ENCODE measurements around the gene KRT34. TPM values are rescaled to one million over a fixed set of nuclear protein-coding genes. Genes with fewer than 3 reads are reported as not detected.
A peak's percentile ranks its signal among the peaks of the same experiment; 100 is the strongest.
"Not testable (repeated sequence)": the region's sequence is repeated elsewhere in the genome, so short reads cannot be mapped to it uniquely, and the experiment has no call there.

KRT34 gene
- total RNA-seq, 2 experiments from 2014 or later, result not detected

- ATAC-seq; H3K27ac Mint-ChIP-seq; CTCF ChIA-PET; H3K4me3 Mint-ChIP-seq; H3K27me3 Mint-ChIP-seq; DNase-seq; H3K4me1 Mint-ChIP-seq; H3K9me3 Mint-ChIP-seq (ENCODE audit: low read depth): not testable (repeated sequence)
- H3K36me3 Mint-ChIP-seq, result peaks cover 18% of the 10 kb centered on the region
Measured at GRCh38 chr17:41346421-41346820, 35.7 kb downstream of the KRT34 start.

- no peak overlapping the region for H3K4me3 Mint-ChIP-seq
- CTCF ChIA-PET, result no interaction called here
- peaks cover 18% of the 10 kb centered on the region for H3K36me3 Mint-ChIP-seq
- H3K27me3 Mint-ChIP-seq, result peaks cover 3% of the 10 kb centered on the region
- ATAC-seq, result no peak
- peaks cover 13% of the 10 kb centered on the region for H3K4me1 Mint-ChIP-seq
- peaks cover 8% of the 10 kb centered on the region for H3K9me3 Mint-ChIP-seq (ENCODE audit: low read depth)
- no peak overlapping the region for H3K27ac Mint-ChIP-seq
- DNase-seq, result peak; percentile 23
Measured at GRCh38 chr17:41345992-41346391, 36.1 kb downstream of the KRT34 start.

GRCh38 chr17:41343029-41343428 is 39.1 kb downstream of the KRT34 start:
- peaks cover 38% of the 10 kb centered on the region for H3K4me1 Mint-ChIP-seq
- H3K27ac Mint-ChIP-seq, result no peak overlapping the region
- DNase-seq, result peak; percentile 8
- CTCF ChIA-PET, result no interaction called here
- peaks cover 5% of the 10 kb centered on the region for H3K27me3 Mint-ChIP-seq
- ATAC-seq, result no peak
- H3K4me3 Mint-ChIP-seq, result no peak overlapping the region
- peaks cover 8% of the 10 kb centered on the region for H3K9me3 Mint-ChIP-seq (ENCODE audit: low read depth)
- H3K36me3 Mint-ChIP-seq, result peaks cover 18% of the 10 kb centered on the region

- DNase-seq, result peak; percentile 78
- ATAC-seq, result peak; percentile 71
- H3K4me1 Mint-ChIP-seq, result peaks cover 40% of the 10 kb centered on the region
- H3K4me3 Mint-ChIP-seq, result peak overlapping the region; percentile 21
- H3K27ac Mint-ChIP-seq, result peak overlapping the region; percentile 78
- H3K9me3 Mint-ChIP-seq (ENCODE audit: low read depth), result peaks cover 8% of the 10 kb centered on the region
- CTCF ChIA-PET, result interaction anchor here (1.0 to 2.6 kb wide), 3 partner anchors 208 to 324 kb away, joined by 3 to 10 read pairs (median 3); no protein-coding TSS in a partner anchor
- H3K36me3 Mint-ChIP-seq, result peaks cover 18% of the 10 kb centered on the region
- H3K27me3 Mint-ChIP-seq, result peaks cover 2% of the 10 kb centered on the region
Measured at GRCh38 chr17:41340934-41341861, 40.9 kb downstream of the KRT34 start.

- H3K27me3 Mint-ChIP-seq, result peaks cover 2% of the 10 kb centered on the region
- H3K9me3 Mint-ChIP-seq (ENCODE audit: low read depth), result peaks cover 8% of the 10 kb centered on the region
- peaks cover 18% of the 10 kb centered on the region for H3K36me3 Mint-ChIP-seq
- H3K27ac Mint-ChIP-seq, result peak overlapping the region; percentile 78
- H3K4me1 Mint-ChIP-seq, result peaks cover 40% of the 10 kb centered on the region
- no peak for ATAC-seq
- H3K4me3 Mint-ChIP-seq, result no peak overlapping the region
- CTCF ChIA-PET, result interaction anchor here (1.0 to 2.6 kb wide), 4 partner anchors 8 to 325 kb away, joined by 3 to 10 read pairs (median 4); no protein-coding TSS in a partner anchor
- DNase-seq, result peak; percentile 40
Measured at GRCh38 chr17:41340494-41340893, 41.6 kb downstream of the KRT34 start.

- Mint-ChIP-seq H3K27ac (peak overlapping the region; percentile 56), H3K27me3 (peaks cover 2% of the 10 kb centered on the region), H3K9me3 (ENCODE audit: low read depth) (peaks cover 8% of the 10 kb centered on the region), H3K4me1 (peaks cover 46% of the 10 kb centered on the region), H3K4me3 (no peak overlapping the region), H3K36me3 (peaks cover 18% of the 10 kb centered on the region)
- DNase-seq (peak; percentile 38), ATAC-seq (no peak)
- CTCF ChIA-PET, result interaction anchor here (1.2 to 2.6 kb wide), 7 partner anchors 9 to 326 kb away, joined by 3 to 10 read pairs (median 5); no protein-coding TSS in a partner anchor
Measured at GRCh38 chr17:41339571-41340172, 42.4 kb downstream of the KRT34 start.

- CTCF ChIA-PET, result interaction anchor here (1.2 to 2.6 kb wide), 8 partner anchors 10 to 327 kb away, joined by 3 to 10 read pairs (median 5); no protein-coding TSS in a partner anchor
- peaks cover 18% of the 10 kb centered on the region for H3K36me3 Mint-ChIP-seq
- H3K4me1 Mint-ChIP-seq, result peaks cover 51% of the 10 kb centered on the region
- H3K27ac Mint-ChIP-seq, result peak overlapping the region; percentile 56
- H3K4me3 Mint-ChIP-seq, result no peak overlapping the region
- peaks cover 8% of the 10 kb centered on the region for H3K9me3 Mint-ChIP-seq (ENCODE audit: low read depth)
- ATAC-seq (peak; percentile 41), DNase-seq (peak; percentile 46)
- H3K27me3 Mint-ChIP-seq, result peaks cover 2% of the 10 kb centered on the region
Measured at GRCh38 chr17:41338961-41339485, 43.1 kb downstream of the KRT34 start.

- Mint-ChIP-seq H3K4me3 (no peak overlapping the region), H3K27me3 (peaks cover 2% of the 10 kb centered on the region), H3K9me3 (ENCODE audit: low read depth) (no peaks in the 10 kb centered on the region), H3K36me3 (no peaks in the 10 kb centered on the region), H3K4me1 (peaks cover 37% of the 10 kb centered on the region), H3K27ac (no peak overlapping the region)
- DNase-seq (peak; percentile 21), ATAC-seq (no peak)
- CTCF ChIA-PET, result no interaction called here
Measured at GRCh38 chr17:41335747-41336146, 46.4 kb downstream of the KRT34 start.

- CTCF ChIA-PET, result no interaction called here
- no peak for ATAC-seq
- Mint-ChIP-seq H3K4me3 (no peak overlapping the region), H3K36me3 (no peaks in the 10 kb centered on the region), H3K4me1 (peaks cover 26% of the 10 kb centered on the region), H3K9me3 (ENCODE audit: low read depth) (no peaks in the 10 kb centered on the region), H3K27me3 (peaks cover 2% of the 10 kb centered on the region), H3K27ac (no peak overlapping the region)
- DNase-seq, result peak; percentile 34
Measured at GRCh38 chr17:41334385-41335305, 47.5 kb downstream of the KRT34 start.

- no peak overlapping the region for H3K27ac Mint-ChIP-seq
- ATAC-seq (no peak), DNase-seq (peak; percentile 26)
- no peaks in the 10 kb centered on the region for H3K36me3 Mint-ChIP-seq
- H3K9me3 Mint-ChIP-seq (ENCODE audit: low read depth), result no peaks in the 10 kb centered on the region
- no peak overlapping the region for H3K4me3 Mint-ChIP-seq
- CTCF ChIA-PET, result interaction anchor here (0.7 kb wide), 1 partner anchor 315 kb away, joined by 3 read pairs; no protein-coding TSS in a partner anchor
- peaks cover 18% of the 10 kb centered on the region for H3K4me1 Mint-ChIP-seq
- peaks cover 2% of the 10 kb centered on the region for H3K27me3 Mint-ChIP-seq
Measured at GRCh38 chr17:41333836-41334235, 48.3 kb downstream of the KRT34 start.

GRCh38 chr17:41333098-41333497 is 49.0 kb downstream of the KRT34 start:
- no peaks in the 10 kb centered on the region for H3K27me3 Mint-ChIP-seq
- DNase-seq (peak; percentile 22), ATAC-seq (no peak)
- CTCF ChIA-PET, result interaction anchor here (0.7 to 1.4 kb wide), 2 partner anchors 11 to 315 kb away, joined by 3 to 5 read pairs; no protein-coding TSS in a partner anchor
- H3K9me3 Mint-ChIP-seq (ENCODE audit: low read depth), result no peaks in the 10 kb centered on the region
- H3K4me3 Mint-ChIP-seq, result no peak overlapping the region
- no peak overlapping the region for H3K27ac Mint-ChIP-seq
- peaks cover 15% of the 10 kb centered on the region for H3K4me1 Mint-ChIP-seq
- no peaks in the 10 kb centered on the region for H3K36me3 Mint-ChIP-seq

GRCh38 chr17:41332239-41332638 is 49.9 kb downstream of the KRT34 start:
- H3K27ac Mint-ChIP-seq, result no peak overlapping the region
- H3K4me1 Mint-ChIP-seq, result peaks cover 12% of the 10 kb centered on the region
- peak; percentile 25 for DNase-seq
- CTCF ChIA-PET, result interaction anchor here (1.4 kb wide), 1 partner anchor 10 kb away, joined by 5 read pairs; no protein-coding TSS in a partner anchor
- no peaks in the 10 kb centered on the region for H3K36me3 Mint-ChIP-seq
- no peak overlapping the region for H3K4me3 Mint-ChIP-seq
- no peaks in the 10 kb centered on the region for H3K9me3 Mint-ChIP-seq (ENCODE audit: low read depth)
- ATAC-seq, result no peak
- H3K27me3 Mint-ChIP-seq, result no peaks in the 10 kb centered on the region

All from activated CD8-positive, alpha-beta memory T cell treated with anti-CD3 and anti-CD28 coated beads, Interleukin-2, amount 10 ng/mL, durations not matched to agents 7 days and 5 days (primary cell).